AG04449 (cell line): ENCODE data around the gene SENP1.

Source experiments
- CTCF ChIA-PET: fragments of 350-600 bp; formaldehyde crosslinking; extraction: SDS; loops from one replicate; lab custom pipeline; 2021; ENCODE audit warnings: antibody characterized with exemption; lab: Yijun Ruan, JAX
- POLR2A ChIA-PET: fragments of 400-600, 350-600 bp; formaldehyde crosslinking; extraction: SDS; loops from one replicate; lab custom pipeline; 2020; ENCODE audit warnings: antibody characterized with exemption, inconsistent platforms; lab: Yijun Ruan, JAX
- DNase-seq: peaks from one replicate; pipeline ENCODE4 v3.0.0-alpha.2; 2010; ENCODE audit warnings: low read depth, low spot score
- H3K4me3 ChIP-seq: 2 replicates; pipeline ENCODE4 v1.5.1; 2011; ENCODE audit warnings: low read depth, mild to moderate bottlenecking, control low read depth, low read length
- TF ChIP-seq, protein P1 (sequence below): IDR thresholded peaks from one replicate; pipeline ENCODE4 v1.5.1; 2011; ENCODE audit warnings: mild to moderate bottlenecking, moderate library complexity, low read length, control low read depth, inconsistent platforms; ENCODE audit not compliant: insufficient read depth; ENCODE audit errors: missing control alignments

Gene SENP1

DNA sequence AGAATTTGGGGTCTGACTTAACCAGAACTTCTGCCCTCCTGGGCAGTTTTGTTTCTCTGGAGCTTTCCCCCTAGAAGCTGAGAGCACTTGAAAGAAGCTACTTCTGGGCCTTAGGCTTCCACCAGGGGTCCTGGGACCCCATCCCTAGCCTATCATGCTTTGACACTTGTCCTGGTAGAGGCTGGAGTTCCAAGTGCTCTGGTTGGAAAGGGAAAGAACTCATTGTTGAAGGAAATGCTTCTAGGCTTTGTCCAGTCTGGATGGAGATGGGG, 100.2 kb downstream of the SENP1 start:
- H3K4me3 ChIP-seq, result no peak overlapping the region
- CTCF ChIA-PET, result interaction anchor here (0.9 to 1.4 kb wide), 2 partner anchors 16 to 56 kb away, joined by 3 to 4 read pairs; no protein-coding TSS in a partner anchor
- POLR2A ChIA-PET, result no interaction called here
- DNase-seq, result no peak
- TF ChIP-seq, protein P1, sequence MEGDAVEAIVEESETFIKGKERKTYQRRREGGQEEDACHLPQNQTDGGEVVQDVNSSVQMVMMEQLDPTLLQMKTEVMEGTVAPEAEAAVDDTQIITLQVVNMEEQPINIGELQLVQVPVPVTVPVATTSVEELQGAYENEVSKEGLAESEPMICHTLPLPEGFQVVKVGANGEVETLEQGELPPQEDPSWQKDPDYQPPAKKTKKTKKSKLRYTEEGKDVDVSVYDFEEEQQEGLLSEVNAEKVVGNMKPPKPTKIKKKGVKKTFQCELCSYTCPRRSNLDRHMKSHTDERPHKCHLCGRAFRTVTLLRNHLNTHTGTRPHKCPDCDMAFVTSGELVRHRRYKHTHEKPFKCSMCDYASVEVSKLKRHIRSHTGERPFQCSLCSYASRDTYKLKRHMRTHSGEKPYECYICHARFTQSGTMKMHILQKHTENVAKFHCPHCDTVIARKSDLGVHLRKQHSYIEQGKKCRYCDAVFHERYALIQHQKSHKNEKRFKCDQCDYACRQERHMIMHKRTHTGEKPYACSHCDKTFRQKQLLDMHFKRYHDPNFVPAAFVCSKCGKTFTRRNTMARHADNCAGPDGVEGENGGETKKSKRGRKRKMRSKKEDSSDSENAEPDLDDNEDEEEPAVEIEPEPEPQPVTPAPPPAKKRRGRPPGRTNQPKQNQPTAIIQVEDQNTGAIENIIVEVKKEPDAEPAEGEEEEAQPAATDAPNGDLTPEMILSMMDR, result no peak

DNA sequence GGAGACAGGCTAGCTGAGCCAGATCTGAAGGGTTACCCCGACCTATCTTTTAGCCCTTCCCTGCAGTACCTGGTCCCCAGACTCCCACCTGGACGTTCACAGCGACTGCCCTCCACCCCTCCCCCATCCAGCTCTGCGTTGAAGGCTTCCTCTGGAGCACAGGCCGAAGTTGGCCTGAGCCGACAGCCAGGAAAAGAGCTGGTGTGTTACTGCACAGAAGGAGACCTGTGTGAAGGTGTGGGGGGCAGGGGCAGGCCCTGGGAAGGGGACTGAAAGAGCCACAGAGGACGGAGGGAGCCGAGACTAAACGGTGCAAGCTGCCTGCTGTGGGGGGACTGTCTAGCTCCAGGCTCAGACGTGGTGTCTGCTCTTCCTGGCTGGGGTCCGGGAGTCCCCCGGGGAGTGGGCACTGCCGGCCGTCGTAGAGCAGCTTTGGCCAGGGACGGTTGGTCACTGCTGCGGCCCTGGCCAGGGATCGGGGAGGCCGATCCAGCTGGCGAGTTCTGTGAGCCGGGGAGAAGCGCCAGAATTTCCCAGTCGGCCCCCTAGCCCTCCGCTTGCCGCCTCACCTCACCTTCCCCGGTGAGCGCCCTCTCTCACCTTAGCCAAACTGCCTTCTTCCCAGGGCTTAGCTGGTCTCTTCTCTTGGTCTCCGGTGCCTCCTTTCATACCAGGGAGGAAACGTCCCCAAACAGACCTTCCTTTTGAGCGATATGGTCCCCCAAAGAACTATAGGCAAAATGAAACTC, 100.7 kb downstream of the SENP1 start:
- DNase-seq, result no peak
- TF ChIP-seq, protein P1, result no peak
- ChIA-PET POLR2A (no interaction called here), CTCF (interaction anchor here (1.4 kb wide), 1 partner anchor 55 kb away, joined by 4 read pairs; no protein-coding TSS in a partner anchor)
- H3K4me3 ChIP-seq, result no peak overlapping the region

DNA sequence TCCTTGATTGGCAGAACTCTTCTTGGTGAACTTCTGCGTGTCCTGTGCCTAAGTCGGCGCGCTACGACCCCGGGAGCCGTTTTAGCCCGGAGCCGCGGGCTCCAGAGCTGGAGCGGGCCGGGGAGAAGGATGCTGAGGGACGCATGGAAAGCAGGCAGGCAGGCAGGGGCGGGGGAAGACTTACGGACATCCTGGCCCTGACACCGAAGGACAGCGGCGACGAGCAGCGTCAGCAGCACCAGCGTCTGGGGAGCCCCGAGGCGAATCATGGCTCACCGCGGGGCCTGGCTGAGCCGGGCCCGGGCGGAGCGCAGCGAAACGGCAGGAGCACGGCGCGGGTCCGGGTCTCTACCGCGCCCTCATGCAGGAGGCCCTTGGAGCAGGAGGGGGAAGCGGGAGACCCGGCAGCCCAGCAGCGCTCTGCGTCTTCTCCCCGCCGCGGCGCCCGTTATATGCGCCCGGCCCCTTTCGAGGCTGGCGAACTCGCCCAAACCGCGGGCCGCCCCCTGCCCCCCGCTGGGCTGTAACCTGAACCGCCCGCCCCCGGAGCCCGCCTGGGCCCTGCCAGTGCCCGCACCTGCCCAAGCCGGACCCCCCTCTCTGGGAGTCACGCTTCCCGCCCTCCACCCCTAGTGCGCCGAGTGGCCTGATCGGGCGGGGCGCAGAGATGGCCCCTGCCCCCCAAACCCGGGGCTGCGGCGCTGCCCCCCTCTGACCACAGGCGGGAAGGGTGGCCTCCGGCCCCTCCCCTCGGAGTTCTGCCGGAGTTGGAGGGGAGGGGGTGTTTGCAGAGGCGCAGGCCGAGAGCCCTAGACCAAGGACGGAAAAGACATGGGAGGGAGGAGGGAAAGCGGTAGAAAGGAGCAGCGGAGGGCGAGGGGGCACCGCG, 101.6 kb downstream of the SENP1 start, which contains the start of gene COL2A1:
COL2A1 (minus strand) TSS at position 424 of the 889 bp plus-strand sequence; CDS start at position 269, 155 bp downstream.
- ChIA-PET CTCF (no interaction called here), POLR2A (no interaction called here)
- peak within 1 kb of the TSS; percentile 18 for H3K4me3 ChIP-seq
- TF ChIP-seq, protein P1, result no peak
- DNase-seq, result no peak

DNA sequence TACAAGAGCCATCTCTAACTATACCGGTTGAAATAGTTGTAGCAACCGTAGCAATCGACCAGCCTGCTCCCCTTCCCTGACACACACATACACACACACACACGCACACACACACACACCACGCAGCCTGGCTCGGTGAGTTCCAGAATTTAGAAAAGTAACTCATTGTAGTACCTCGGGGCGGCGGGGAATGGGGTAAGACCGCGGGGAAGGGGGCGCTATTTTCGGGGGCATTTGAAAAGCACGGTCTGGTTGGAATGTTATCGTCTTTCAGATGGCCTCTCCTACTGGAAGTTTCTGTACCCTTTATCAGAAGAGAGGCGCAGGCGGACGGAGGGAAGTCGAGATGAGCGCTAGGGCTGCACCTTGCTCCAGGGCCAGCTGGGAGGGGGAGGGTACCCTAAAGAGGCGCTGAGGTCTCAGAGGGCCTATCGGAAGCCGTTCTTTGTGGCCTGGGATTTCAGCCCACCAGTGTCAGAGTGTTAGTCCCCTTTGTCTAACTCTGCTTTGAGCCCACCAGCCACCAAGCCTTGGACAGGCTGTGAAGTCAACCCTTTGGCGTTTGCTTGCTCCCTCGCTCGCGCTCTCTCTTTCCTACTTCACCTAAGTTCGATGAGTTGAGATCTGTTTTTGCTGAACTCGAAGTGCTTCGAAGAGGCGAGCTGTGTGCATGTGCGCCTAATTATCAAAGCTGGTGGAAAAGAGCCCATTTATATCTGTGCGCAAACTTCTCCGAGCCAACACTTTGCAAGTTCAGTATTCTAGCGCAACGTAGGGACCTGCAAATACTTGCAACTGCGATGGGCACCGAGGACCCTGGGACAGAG, 102.4 kb downstream of the SENP1 start:
- TF ChIP-seq, protein P1, result no peak
- CTCF ChIA-PET, result interaction anchor here (2.2 kb wide), 1 partner anchor 53 kb away, joined by 7 read pairs; no protein-coding TSS in a partner anchor

DNA sequence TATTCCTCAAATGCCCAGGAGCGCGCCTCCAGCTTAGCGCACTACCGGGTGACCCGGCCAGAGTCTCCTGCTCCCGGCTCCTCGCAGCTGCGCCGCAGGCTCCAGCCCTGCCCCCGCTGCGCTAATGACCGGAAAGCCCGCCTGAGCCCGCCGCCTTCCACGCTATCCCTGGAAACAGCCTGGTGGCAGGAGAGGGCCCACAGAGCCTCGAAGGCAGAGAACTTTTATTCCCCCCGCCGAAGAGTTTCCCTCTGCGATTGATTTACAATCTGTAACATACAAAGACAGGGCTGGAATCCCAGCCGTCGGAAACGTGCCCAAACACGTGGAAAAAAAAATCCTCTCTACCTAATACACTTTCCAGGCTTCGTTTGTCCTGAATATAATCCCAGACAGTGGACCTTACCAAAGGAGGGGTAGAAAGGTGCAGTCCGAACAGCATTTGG, 103.1 kb downstream of the SENP1 start:
- no peak for DNase-seq
- CTCF ChIA-PET, result interaction anchor here (0.8 to 2.2 kb wide), 3 partner anchors 16 to 53 kb away, joined by 3 to 7 read pairs (median 3); no protein-coding TSS in a partner anchor
- TF ChIP-seq, protein P1, result no peak
- H3K4me3 ChIP-seq, result no peak overlapping the region
- POLR2A ChIA-PET, result no interaction called here

More for the DNA sequence above, 102.4 kb downstream of the SENP1 start:
- POLR2A ChIA-PET, result no interaction called here
- DNase-seq, result no peak
- H3K4me3 ChIP-seq, result no peak overlapping the region; the same call in 1 of the 2 replicates
